Endothelial cell of umbilical vein (primary cell): ENCODE measurements around the gene MAGEB6B.
A peak's percentile ranks its signal among the peaks of the same experiment; 100 is the strongest.

ENCODE experiments used
- CTCF ChIP-seq, 2 donors: IDR thresholded peaks; 1 replicate in 1 of 2; 2 replicates in 1 of 2; pipeline ENCODE4 v1.5.1; 2011; ENCODE audit warnings: low read length in 2 of 2, mild to moderate bottlenecking in 2 of 2, moderate library complexity in 2 of 2, control low read depth in 1 of 2, inconsistent platforms in 1 of 2, low read depth in 1 of 2; ENCODE audit not compliant: insufficient read depth in 1 of 2; ENCODE audit errors: extremely low read depth in 1 of 2
- EZH2 ChIP-seq: IDR thresholded peaks from 2 replicates; pipeline ENCODE4 v1.6.1; 2012; ENCODE audit warnings: borderline replicate concordance, low read depth, mild to moderate bottlenecking, moderate library complexity, low read length, inconsistent platforms; ENCODE audit not compliant: severe bottlenecking
- FOS ChIP-seq: IDR thresholded peaks from 2 replicates; pipeline ENCODE4 v1.6.1; 2011; ENCODE audit warnings: mild to moderate bottlenecking, low read length, moderate library complexity, borderline replicate concordance; ENCODE audit not compliant: insufficient read depth
- GATA2 ChIP-seq: IDR thresholded peaks from 2 replicates; pipeline ENCODE4 v1.7.0; 2011; ENCODE audit warnings: low read depth, mild to moderate bottlenecking, moderate library complexity, mixed read lengths, low read length; ENCODE audit not compliant: insufficient read length, insufficient read depth
- JUN ChIP-seq: IDR thresholded peaks from 2 replicates; pipeline ENCODE4 v1.6.1; 2011; ENCODE audit warnings: borderline replicate concordance, low read depth; ENCODE audit not compliant: insufficient read length, insufficient read depth
- MAX ChIP-seq: IDR thresholded peaks from 2 replicates; pipeline ENCODE4 v1.6.1; 2011; ENCODE audit not compliant: insufficient read depth, insufficient read length
- MYC ChIP-seq: IDR thresholded peaks from one replicate; pipeline ENCODE4 v1.6.1; 2011; ENCODE audit warnings: mild to moderate bottlenecking, low read depth, low read length
- POLR2A ChIP-seq: IDR thresholded peaks from 2 replicates; pipeline ENCODE4 v1.6.1; 2012; ENCODE audit warnings: low read depth, mild to moderate bottlenecking, control low read depth, low read length
- POLR2AphosphoS5 ChIP-seq: IDR thresholded peaks from 2 replicates; pipeline ENCODE4 v1.6.1; 2012; ENCODE audit warnings: low read depth, mild to moderate bottlenecking, control low read depth, low read length, moderate library complexity; ENCODE audit not compliant: insufficient read depth

DNA sequence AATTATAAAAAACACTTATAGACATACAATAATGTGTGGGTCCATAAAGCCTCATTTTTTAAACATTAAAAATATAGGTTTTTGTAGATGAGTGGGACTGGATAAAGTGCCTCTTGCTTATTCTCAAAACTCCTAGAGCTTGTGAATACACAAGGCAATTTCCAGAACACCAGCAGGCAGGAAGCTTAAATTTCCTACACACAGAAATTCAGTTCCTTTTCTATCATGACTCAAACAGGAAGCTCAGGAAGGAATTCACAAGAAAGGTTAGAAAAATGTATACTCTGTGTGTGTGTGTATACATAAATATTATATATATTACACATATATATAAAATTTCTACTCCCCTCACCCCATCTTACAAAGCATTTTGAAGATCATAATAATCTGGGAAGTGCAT is 43.2 kb downstream of the MAGEB6B start:
- no peak for TF ChIP-seq CTCF (IDR thresholded peaks at IDR 0.05; ENCODE audit: extremely low read depth in 1 of 2, insufficient read depth in 1 of 2, low read depth in 1 of 2, low read length in 2 of 2)
- no peak for TF ChIP-seq POLR2A
- TF ChIP-seq POLR2AphosphoS5: no peak
- TF ChIP-seq EZH2: no peak
- TF ChIP-seq GATA2: no peak
- no peak for TF ChIP-seq MAX
- peak; percentile 29 for TF ChIP-seq FOS
- TF ChIP-seq JUN: peak; percentile 10
- TF ChIP-seq MYC: no peak
